Transverse colon (tissue), 4 donors: ENCODE data around the gene SLC35A4. TPM values are rescaled to one million over a fixed set of nuclear protein-coding genes. Genes with fewer than 3 reads are reported as not detected.
A peak's percentile ranks its signal among the peaks of the same experiment; 100 is the strongest.

Source experiments
- DNase-seq: peaks from one replicate; pipeline ENCODE4 v3.0.0-alpha.2; 2019
- H3K27ac ChIP-seq, 4 donors: fragments of 200-600 bp; sonication (generic); 2 replicates each; pipeline ENCODE4 v1.5.1; 2016 to 2018; ENCODE audit warnings: inconsistent platforms in 4 of 4
- H3K27me3 ChIP-seq: fragments of 200-600 bp; sonication (generic); 2 replicates; pipeline ENCODE4 v1.5.1; 2017; ENCODE audit warnings: inconsistent platforms
- H3K36me3 ChIP-seq, 4 donors: fragments of 200-600 bp; sonication (generic); 2 replicates each; pipeline ENCODE4 v1.5.1; 2017 to 2019; ENCODE audit warnings: inconsistent platforms in 4 of 4
- H3K4me1 ChIP-seq, 4 donors: fragments of 200-600 bp; sonication (generic); 2 replicates each; pipeline ENCODE4 v1.5.1; 2017 to 2020; ENCODE audit warnings: inconsistent platforms in 4 of 4
- H3K4me3 ChIP-seq, 4 donors: fragments of 200-600 bp; sonication (generic); 1 replicate in 1 of 4; 2 replicates in 3 of 4; pipeline versions ENCODE4 v1.5.1 to v1.6.1; 2017 to 2019; ENCODE audit warnings: inconsistent platforms in 4 of 4
- H3K9me3 ChIP-seq, 2 donors: fragments of 200-600 bp; sonication (generic); 2 replicates each; pipeline ENCODE4 v1.5.1; 2017 to 2019; ENCODE audit warnings: inconsistent platforms in 2 of 2
- CTCF ChIP-seq, 5 experiments: fragments of 200-600 bp in 3 of 5; fragments of 450-650 bp in 2 of 5; sonication (generic) in 3 of 5; IDR thresholded peaks; 1 replicate in 2 of 5; 2 replicates in 3 of 5; pipeline ENCODE4 v1.5.1; 2016 to 2017; ENCODE audit warnings: antibody characterized with exemption in 5 of 5, inconsistent platforms in 3 of 5, mild to moderate bottlenecking in 2 of 5, moderate library complexity in 1 of 5
- EP300 ChIP-seq: sonication (generic); formaldehyde crosslinking; IDR thresholded peaks from one replicate; pipeline ENCODE4 v1.6.1; 2017; ENCODE audit warnings: antibody characterized with exemption, low read depth
- POLR2A ChIP-seq: fragments of 450-650 bp; IDR thresholded peaks from one replicate; pipeline ENCODE4 v1.6.1; 2016; ENCODE audit warnings: antibody characterized with exemption, mild to moderate bottlenecking, moderate library complexity
- POLR2AphosphoS5 ChIP-seq, 3 donors: sonication (generic); formaldehyde crosslinking; IDR thresholded peaks; one replicate each; pipeline ENCODE4 v1.6.1; 2016; ENCODE audit warnings: antibody characterized with exemption in 3 of 3
- WGBS, 2 donors: methylation state at CpG; one replicate each; pipeline ENCODE4 v1.1.5; 2018; ENCODE audit warnings: low coverage in 1 of 2; 5-methylcytosine and 5-hydroxymethylcytosine counted together
- in situ Hi-C, 4 donors: fragments of 200-750 bp; cut with MboI; loops; one replicate each; pipeline versions ENCODE4 v1.15.0 to v1.15.1; 2017; ENCODE audit warnings: low sequenced_read_pairs in 3 of 4, low pct_ligation_motif_present in 1 of 4, low pct_unique_long_range_greater_than_20kb in 1 of 4
- intact Hi-C: fragments of 100-400 bp; cut with DNase I; formaldehyde crosslinking; loops from one replicate; pipeline ENCODE4 v1.15.1; 2023; ENCODE audit warnings: low total_unique reads
- total RNA-seq, 4 donors: library from RNA; depleted of rRNA; stranded (reverse); fragments of >200 nt; gene quantifications; one replicate each; pipeline ENCODE4 v1.1.0, GENCODE V29; 2016

Gene SLC35A4
- total RNA-seq, 4 donors from 2014 or later = 39.4 to 75.5 (median 52.6) TPM

- WGBS, 2 donors = 92% methylated on average over 4 of the region's 4 CpGs; no CpG with 5 or more reads in 1 of the 2 donors
- in situ Hi-C loops = loop anchor here in 1 of 4 donors (25.0 kb wide), 1 partner anchor 110 kb away; the partner anchor contains the start of genes DND1 and WDR55
- H3K36me3 ChIP-seq = peaks cover 0 to 19% (median 0%) of the 10 kb centered on the region in 4 donors
- H3K9me3 ChIP-seq = no peaks in the 10 kb centered on the region
- intact Hi-C loops = no loop called here
- no peak overlapping the region for H3K4me3 ChIP-seq
- no peaks in the 10 kb centered on the region for H3K27me3 ChIP-seq
- no peak for DNase-seq
- H3K4me1 ChIP-seq = peaks cover 33 to 66% (median 46%) of the 10 kb centered on the region in 4 donors
- peak overlapping the region in 3 of 4 donors; percentile 95 to 99 (median 98) for H3K27ac ChIP-seq
- no peak for TF ChIP-seq POLR2A
- no peak for TF ChIP-seq POLR2AphosphoS5 (IDR thresholded peaks at IDR 0.05)
- no peak for TF ChIP-seq EP300
- no peak for TF ChIP-seq CTCF (IDR thresholded peaks at IDR 0.05)
Measured at GRCh38 chr5:140551872-140552271, 12.8 kb upstream of the SLC35A4 start.

DNA sequence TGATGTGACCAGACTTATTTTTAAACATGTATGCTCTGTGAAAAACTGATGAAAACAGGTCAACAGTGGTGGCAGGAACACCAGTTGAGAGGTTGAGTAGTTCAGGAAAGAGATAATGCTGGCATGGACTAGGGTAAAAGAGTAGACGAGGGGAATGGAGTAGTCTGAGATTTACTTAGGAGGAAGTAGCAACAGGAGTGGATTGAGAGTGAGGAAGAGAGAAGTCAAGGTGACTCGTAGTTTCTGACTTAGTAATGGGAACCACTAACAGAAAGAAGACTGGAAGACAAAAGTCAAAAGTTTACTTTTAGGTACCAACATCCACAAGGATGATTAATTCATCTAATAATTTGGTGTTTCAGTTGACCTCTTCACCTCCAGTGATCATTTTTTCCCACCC, 11.0 kb upstream of the SLC35A4 start:
- Histone ChIP-seq H3K27ac (peak overlapping the region in 2 of 4 donors; percentile 3 to 15), H3K9me3 (no peaks in the 10 kb centered on the region), H3K4me3 (no peak overlapping the region), H3K4me1 (peaks cover 28 to 57% (median 33%) of the 10 kb centered on the region in 4 donors), H3K36me3 (peaks cover 0 to 19% (median 0%) of the 10 kb centered on the region in 4 donors), H3K27me3 (no peaks in the 10 kb centered on the region)
- in situ Hi-C loops (loop anchor here in 1 of 4 donors (25.0 kb wide), 1 partner anchor 109 kb away; the partner anchor contains the start of genes DND1 and WDR55), intact Hi-C loops (no loop called here)
- no peak for TF ChIP-seq EP300
- TF ChIP-seq CTCF (IDR thresholded peaks at IDR 0.05) = no peak
- TF ChIP-seq POLR2AphosphoS5 (IDR thresholded peaks at IDR 0.05) = no peak
- no peak for TF ChIP-seq POLR2A
- whole genome bisulfite sequencing, 2 donors = 60 to 72% methylated on average over 2 of the region's 2 CpGs
- no peak for DNase-seq

DNA sequence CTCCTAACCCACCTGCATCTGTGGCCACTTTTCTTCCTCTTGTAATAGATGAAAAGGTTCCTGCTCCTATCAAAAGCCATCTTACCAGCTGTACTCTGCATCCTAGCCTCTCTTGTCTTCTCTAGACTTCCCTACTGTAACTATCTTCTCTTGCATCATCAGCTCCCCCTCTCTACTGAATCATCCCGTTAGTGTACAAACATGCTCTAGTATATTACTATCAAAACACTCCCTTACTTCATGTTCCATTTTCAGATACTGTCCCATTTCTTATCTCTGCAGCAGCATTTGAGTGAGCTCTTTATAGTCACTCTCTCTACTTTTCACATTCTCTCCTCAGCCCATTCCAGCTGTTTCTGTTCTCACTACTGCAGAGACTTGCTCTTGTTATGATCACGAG, 10.2 kb upstream of the SLC35A4 start:
- intact Hi-C loops = no loop called here
- WGBS, 2 donors = 42 to 56% methylated on average over 2 of the region's 2 CpGs
- TF ChIP-seq POLR2A = no peak
- no peak for TF ChIP-seq EP300
- TF ChIP-seq CTCF (IDR thresholded peaks at IDR 0.05) = no peak
- no peak for TF ChIP-seq POLR2AphosphoS5 (IDR thresholded peaks at IDR 0.05)

GRCh38 chr5:140555747-140556312, 8.8 kb upstream of the SLC35A4 start:
- H3K4me3 ChIP-seq = peak overlapping the region in 2 of 4 donors; percentile 65 to 67
- H3K36me3 ChIP-seq = peaks cover 0 to 13% (median 0%) of the 10 kb centered on the region in 4 donors
- H3K9me3 ChIP-seq = no peaks in the 10 kb centered on the region
- intact Hi-C loops = no loop called here
- WGBS, 2 donors = 60 to 61% methylated on average over 1 of the region's 1 CpG
- no peak for DNase-seq
- peak overlapping the region in 3 of 4 donors; percentile 0 to 97 (median 88) for H3K27ac ChIP-seq
- TF ChIP-seq POLR2A (no peak), POLR2AphosphoS5 (IDR thresholded peaks at IDR 0.05) (no peak), CTCF (IDR thresholded peaks at IDR 0.05) (no peak), EP300 (no peak)
- H3K4me1 ChIP-seq = peaks cover 12 to 37% (median 20%) of the 10 kb centered on the region in 4 donors
- in situ Hi-C loops = loop anchor here in 1 of 4 donors (25.0 kb wide), 1 partner anchor 106 kb away; the partner anchor contains the start of genes DND1 and WDR55
- H3K27me3 ChIP-seq = no peaks in the 10 kb centered on the region

More for the DNA sequence above, 10.2 kb upstream of the SLC35A4 start:
- Histone ChIP-seq H3K4me3 (no peak overlapping the region), H3K4me1 (peaks cover 20 to 49% (median 25%) of the 10 kb centered on the region in 4 donors), H3K36me3 (peaks cover 0 to 19% (median 0%) of the 10 kb centered on the region in 4 donors), H3K27me3 (no peaks in the 10 kb centered on the region), H3K9me3 (no peaks in the 10 kb centered on the region), H3K27ac (peak overlapping the region in 1 of 4 donors; percentile 88)
- in situ Hi-C loops = loop anchor here in 1 of 4 donors (25.0 kb wide), 1 partner anchor 108 kb away; the partner anchor contains the start of genes DND1 and WDR55
- no peak for DNase-seq
